ENCODE measurements around the gene SERTAD2.

Gene SERTAD2

DNA sequence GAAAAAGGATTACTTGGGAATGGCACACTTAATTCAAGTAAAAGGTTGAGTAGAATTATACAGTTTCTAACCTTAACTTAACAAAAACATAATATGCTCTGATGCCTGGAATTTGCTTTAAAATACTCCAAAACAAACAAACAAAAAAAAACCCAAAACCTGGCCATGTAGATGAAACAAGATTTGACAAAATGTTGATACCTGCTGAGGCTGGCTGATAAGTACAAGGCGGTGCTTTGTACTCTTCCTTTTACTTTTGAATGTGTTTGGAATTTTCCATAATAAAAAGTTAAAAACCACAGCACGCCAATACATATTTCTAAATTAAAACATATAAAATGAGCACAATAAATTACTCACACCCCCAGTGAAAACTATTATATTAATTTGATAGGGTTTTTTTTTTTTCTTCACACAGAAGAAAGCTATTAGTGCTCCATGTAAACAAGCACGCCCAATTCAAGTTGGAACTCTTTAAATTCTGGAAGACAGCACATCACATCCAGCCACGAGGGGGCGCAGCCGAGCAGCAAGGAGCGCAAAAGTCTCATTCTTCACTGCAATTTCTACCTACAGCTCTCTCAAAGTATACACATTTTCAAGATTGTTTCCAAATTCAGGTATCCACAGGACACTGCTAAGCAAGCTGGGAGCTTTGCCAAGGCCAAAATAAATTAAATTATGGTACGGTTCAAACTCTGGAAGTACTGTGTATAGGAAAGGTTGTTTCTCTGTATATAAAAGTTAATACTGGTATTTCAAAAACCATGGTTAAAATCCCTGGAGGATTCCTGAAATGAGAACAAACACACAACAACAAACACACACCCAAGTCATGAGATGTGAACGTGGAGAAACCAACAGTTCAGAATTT lies 7.5 kb downstream of the SERTAD2 start:
- DNase-seq = no peak

DNA sequence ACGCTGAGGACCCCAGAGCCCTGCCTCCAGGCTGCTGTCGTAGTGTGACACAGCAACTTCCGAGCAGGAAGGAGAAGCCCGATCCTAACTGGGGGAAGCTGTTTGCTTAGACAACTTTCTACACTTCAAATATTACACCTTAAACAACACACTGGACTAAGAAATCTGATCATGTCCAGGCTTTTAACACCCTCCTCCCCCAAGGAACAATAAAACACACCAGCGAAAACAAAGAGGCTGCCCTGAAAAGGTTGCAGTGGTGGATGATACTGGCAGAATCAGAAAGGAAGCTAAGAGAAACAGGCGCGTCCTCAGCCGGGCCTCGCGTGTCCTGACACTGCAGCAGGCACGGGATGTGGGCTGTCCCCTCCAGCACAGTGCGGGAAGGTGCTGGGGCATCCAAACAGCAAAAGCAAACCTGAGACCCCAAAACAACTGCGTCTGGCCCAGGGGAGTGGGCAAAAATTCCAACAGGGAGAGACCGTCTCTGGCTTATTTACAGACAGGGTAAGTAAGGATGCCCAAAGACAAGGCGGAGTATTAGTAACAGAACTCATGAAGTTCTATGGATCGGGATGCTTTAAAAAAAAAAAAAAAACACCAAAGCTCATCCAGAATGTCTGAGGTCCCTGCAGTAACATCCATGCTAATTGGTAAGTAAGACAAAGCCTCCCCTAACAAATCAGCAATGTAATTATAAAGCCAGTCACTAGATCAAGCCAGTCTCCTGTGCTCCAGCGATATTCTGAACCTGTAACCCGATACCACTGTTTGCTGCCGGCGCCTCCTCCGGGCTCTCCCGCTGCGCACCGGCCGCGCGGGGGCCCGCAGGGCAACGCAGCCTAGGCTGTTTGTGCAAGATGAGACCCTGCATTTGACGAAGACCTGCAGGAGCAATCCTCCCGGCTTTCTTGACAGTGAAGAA lies 9.0 kb downstream of the SERTAD2 start:
- DNase-seq = no peak

- DNase-seq = no peak
These were observed 9.8 kb downstream of the SERTAD2 start for GRCh38 chr2:64643838-64644457.

GRCh38 chr2:64641599-64641998 lies 12.1 kb downstream of the SERTAD2 start:
- no peak for DNase-seq

DNA sequence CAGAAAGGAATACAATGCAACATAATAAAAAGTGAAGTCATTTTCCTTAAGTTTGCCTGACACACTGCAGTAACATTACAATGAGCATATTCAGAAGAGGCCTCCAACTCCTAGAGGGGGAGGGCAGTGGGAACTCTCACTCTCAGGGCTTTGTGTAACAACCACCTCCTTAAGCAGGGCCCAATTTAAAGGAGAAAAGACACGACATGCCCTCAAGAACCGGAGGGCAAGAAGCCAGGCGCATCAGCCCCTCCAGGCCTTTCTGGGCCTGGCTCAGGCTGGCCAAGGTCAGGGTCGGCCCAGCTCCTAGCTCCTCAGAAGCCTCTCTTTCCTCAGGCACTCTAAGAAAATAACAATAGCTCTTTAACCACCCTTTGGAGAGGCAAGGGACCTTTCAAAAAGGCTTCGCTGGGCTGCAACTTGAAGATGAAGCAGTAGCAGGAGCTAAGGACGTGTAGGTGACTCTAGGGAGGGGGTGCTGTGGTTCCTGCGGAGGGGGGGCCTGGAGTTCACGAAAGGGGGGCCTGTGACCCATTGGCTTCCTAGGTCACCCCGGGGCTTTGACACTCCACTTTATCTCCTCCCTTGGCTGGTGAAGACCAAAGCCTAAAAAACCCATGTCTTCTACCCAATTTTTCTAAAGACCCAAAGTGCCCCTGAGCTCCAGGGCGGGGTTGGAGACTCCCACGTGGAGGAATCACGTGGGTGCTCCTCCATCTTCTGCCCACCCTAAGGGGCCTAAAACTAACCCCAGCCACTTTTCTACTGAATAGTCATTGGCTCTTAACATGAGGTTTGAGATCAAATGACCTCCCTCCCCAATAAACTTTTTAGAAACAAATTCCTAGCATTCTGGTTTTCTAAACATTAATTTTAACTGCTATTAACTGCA lies 13.3 kb downstream of the SERTAD2 start:
- no peak for DNase-seq

DNA sequence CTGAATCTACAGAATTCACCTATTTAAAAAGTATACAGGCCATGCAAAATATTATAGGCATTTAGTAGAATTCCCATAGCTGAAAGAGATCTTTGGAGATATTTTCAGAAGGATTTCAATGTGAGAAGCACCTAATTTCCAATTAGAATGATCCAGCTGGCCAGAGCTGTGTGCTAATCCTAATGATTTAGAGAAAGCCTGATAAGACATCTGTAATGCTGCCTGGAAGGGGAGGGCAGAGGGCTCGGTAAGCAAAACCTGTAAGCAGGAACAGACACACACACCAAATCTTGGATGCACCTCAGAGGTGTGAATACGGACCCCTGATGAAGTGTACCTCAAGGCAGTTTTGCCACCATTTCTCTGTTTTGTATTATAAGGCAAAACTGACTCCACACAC lies 14.0 kb downstream of the SERTAD2 start:
- no peak for DNase-seq

GRCh38 chr2:64638502-64639120 lies 15.1 kb downstream of the SERTAD2 start:
- DNase-seq = no peak

DNA sequence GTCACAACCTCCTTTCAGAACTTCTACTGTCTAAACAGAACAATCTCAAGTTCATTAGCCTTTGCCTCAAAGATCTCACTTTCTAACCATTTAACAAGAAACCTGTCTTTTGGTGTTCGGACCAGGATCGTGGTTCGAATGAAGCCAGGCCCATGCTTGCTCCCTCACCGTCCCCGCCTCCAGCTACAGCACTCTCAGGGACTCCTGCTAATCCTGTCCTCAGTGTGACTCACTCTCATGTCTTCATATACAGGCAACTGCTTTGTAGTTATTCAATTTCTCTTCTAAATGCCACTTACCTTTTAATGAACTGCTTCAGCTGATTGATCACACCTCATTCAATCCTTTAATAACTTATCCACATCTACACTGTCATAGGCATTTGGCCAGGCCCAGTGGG lies 15.8 kb downstream of the SERTAD2 start:
- no peak for DNase-seq

- no peak for DNase-seq
These were observed 16.6 kb downstream of the SERTAD2 start for GRCh38 chr2:64637000-64637635.

GRCh38 chr2:64635976-64636911 lies 17.5 kb downstream of the SERTAD2 start:
- DNase-seq = peak; percentile 56

DNA sequence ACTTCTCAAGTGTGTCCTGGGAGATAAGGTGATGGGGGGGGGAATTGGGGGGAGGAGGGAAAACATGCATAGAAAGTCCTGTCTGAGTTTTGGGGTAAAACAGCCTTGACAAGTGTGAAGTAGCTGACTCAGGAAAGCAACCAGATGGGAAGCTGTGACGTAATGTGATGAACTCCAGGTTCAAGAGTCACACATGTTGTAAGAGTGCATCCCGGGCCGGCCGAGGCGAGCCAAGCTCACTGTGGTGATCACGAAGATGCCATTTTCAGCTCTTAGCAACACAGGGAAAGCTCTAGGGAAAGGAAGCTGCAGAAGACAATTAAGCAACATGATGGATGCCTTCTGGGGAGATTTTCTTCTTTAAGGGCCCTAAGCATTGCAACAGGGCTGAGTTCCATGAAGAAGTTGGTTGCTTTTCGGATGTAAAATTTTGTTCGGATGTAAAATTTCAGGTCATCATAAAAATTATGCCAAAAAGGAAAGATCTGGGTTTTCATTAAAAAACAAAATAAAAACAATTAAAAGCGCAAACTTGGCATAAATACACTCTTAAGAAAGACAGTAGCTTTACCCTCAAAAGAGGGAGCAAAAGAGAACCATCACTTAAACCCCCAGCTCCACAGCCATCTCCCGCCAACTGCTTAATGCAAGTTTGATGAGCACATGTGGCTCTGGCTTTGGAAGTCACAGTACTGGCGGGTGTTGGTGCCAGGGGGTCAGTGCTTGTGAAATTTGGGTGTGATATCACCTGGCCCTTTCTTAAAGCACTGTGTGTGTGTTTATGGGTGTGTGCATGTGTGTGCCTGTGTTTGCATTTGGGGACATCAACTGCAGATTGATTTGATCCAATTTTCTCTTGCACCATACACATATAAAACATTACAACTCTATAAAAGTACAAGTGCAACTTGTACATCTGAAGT lies 19.1 kb downstream of the SERTAD2 start:
- no peak for DNase-seq

- DNase-seq = no peak
These were observed 20.6 kb downstream of the SERTAD2 start for GRCh38 chr2:64632835-64633819.

DNA sequence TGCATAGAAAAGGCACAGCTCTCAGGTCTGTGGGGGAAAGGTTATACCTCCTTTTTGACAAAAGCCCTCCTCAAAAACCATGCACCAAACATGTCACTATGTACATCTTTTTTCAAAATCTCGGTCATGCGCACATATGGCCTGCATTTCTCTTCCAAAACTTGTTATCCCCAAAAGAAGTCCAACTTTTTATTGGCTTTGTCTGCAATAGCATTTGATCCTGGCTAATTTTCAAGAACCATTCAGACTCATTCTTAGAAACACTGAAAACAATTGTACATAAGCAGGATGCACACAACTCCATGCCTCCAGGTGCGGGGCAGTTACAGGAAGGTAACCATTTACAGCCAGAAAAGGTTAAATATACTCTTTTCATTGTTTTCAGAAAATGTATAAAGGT lies 21.9 kb downstream of the SERTAD2 start:
- DNase-seq = no peak

- no peak for DNase-seq
These were observed 23.0 kb downstream of the SERTAD2 start for GRCh38 chr2:64630752-64631151.

DNA sequence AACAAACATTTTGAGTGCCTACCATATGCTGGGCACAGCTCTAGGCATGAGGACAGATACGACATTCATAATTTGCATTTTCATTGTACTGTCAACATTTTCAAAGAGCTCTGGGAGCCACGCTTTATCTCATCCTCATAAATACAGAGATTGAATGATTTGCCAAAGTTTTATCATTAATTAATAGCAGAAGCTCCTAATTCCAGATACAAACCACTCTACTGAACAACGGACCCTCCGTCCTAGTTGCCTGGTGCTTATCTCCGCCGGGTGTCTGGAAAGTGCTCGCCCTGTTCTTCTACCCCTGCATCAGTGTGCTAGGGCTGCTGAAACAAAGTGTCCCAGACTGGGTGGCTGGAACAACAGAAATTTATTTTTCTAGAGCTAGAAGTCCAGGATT lies 23.8 kb downstream of the SERTAD2 start:
- no peak for DNase-seq

- no peak for DNase-seq
These were observed 24.4 kb downstream of the SERTAD2 start for GRCh38 chr2:64629329-64629781.

Data from SIG-M5 (cell line).